B cell (primary cell): ENCODE measurements around the gene SLC9A3. TPM values are rescaled to one million over a fixed set of nuclear protein-coding genes. Genes with fewer than 3 reads are reported as not detected.

Source experiments
- ATAC-seq: fragments of 200-7000 bp; cut with Tn5 transposase; one replicate; pipeline ENCODE4 v1.10.0; 2021; ENCODE audit warnings: low read depth, mild to moderate bottlenecking, moderate number of reproducible peaks, moderate library complexity
- CTCF ChIA-PET: fragments of 350-600 bp; sonication (Branson Sonifier 250); formaldehyde crosslinking; loops from one replicate; lab custom pipeline; 2021; ENCODE audit warnings: antibody characterized with exemption, inconsistent platforms; lab: Charles Lee
- POLR2A ChIA-PET: fragments of 350-600 bp; sonication (Branson Sonifier 250); formaldehyde crosslinking; loops from one replicate; lab custom pipeline; 2021; ENCODE audit warnings: antibody characterized with exemption; lab: Charles Lee
- DNase-seq: peaks from one replicate; pipeline ENCODE4 v3.0.0; 2013
- H2AFZ ChIP-seq: 2 replicates; pipeline ENCODE4 v1.6.1; 2012; ENCODE audit warnings: mild to moderate bottlenecking, low read depth, low read length; ENCODE audit not compliant: insufficient read depth, poor library complexity, severe bottlenecking
- H3K27ac ChIP-seq, 2 donors: 1 replicate in 1 of 2; 2 replicates in 1 of 2; pipeline ENCODE4 v1.5.1; 2012 to 2013; ENCODE audit warnings: low read length in 2 of 2, mild to moderate bottlenecking in 2 of 2, moderate library complexity in 1 of 2
- H3K27me3 ChIP-seq, 4 experiments: fragments of 200-600 bp in 1 of 4; sonication (generic) in 1 of 4; replicated peaks in 1 of 4; 1 replicate in 2 of 4; 2 replicates in 2 of 4; pipeline versions ENCODE4 v1.6.1 to v1.7.0; 2013 to 2016; ENCODE audit warnings: low read length in 3 of 4, mild to moderate bottlenecking in 2 of 4, mixed read lengths in 1 of 4, moderate library complexity in 1 of 4; ENCODE audit not compliant: insufficient read depth in 4 of 4, control insufficient read depth in 3 of 4; ENCODE audit errors: control extremely low read depth in 1 of 4
- H3K36me3 ChIP-seq, 2 experiments: replicated peaks in 1 of 2; 1 replicate in 1 of 2; 2 replicates in 1 of 2; pipeline versions ENCODE4 v1.6.1 to v1.7.1; 2013; ENCODE audit warnings: low read length in 1 of 2; ENCODE audit not compliant: insufficient read depth in 2 of 2, control insufficient read depth in 1 of 2; ENCODE audit errors: control extremely low read depth in 1 of 2, extremely low read depth in 1 of 2
- H3K4me1 ChIP-seq, 2 donors: fragments of 200-600 bp in 1 of 2; sonication (generic) in 1 of 2; 1 replicate in 1 of 2; 2 replicates in 1 of 2; pipeline versions ENCODE4 v1.5.1 to v1.6.1; 2013 to 2017; ENCODE audit warnings: low read length in 2 of 2; ENCODE audit not compliant: control insufficient read depth in 2 of 2, insufficient read depth in 2 of 2
- H3K4me2 ChIP-seq: replicated peaks from 2 replicates; pipeline ENCODE3; 2012; ENCODE audit warnings: mild to moderate bottlenecking, low read depth, low read length; ENCODE audit not compliant: poor library complexity, severe bottlenecking
- H3K4me3 ChIP-seq, 5 experiments: fragments of 200-600 bp in 1 of 5; sonication (generic) in 1 of 5; 1 replicate in 3 of 5; 2 replicates in 2 of 5; pipeline versions ENCODE4 v1.5.1 to v1.7.0; 2011 to 2016; ENCODE audit warnings: low read length in 4 of 5, mild to moderate bottlenecking in 4 of 5, low read depth in 2 of 5, control low read depth in 1 of 5, moderate library complexity in 1 of 5; ENCODE audit not compliant: insufficient read depth in 1 of 5; ENCODE audit errors: control extremely low read depth in 1 of 5, extremely low read depth in 1 of 5
- H3K79me2 ChIP-seq: fragments of 200-600 bp; sonication (generic); one replicate; pipeline ENCODE4 v1.6.0; 2016; ENCODE audit warnings: low read length; ENCODE audit not compliant: control insufficient read depth, insufficient read depth
- H3K9ac ChIP-seq: fragments of 200-600 bp; sonication (generic); 2 replicates; pipeline ENCODE4 v1.6.1; 2017; ENCODE audit warnings: mild to moderate bottlenecking, low read length, moderate library complexity
- H3K9me3 ChIP-seq, 3 donors: one replicate each; pipeline versions ENCODE4 v1.6.1 to v1.7.1; 2013; ENCODE audit warnings: low read length in 2 of 3; ENCODE audit not compliant: control insufficient read depth in 2 of 3, insufficient read depth in 1 of 3; ENCODE audit errors: control extremely low read depth in 1 of 3
- H4K20me1 ChIP-seq: 2 replicates; pipeline ENCODE4 v1.6.0; 2012; ENCODE audit warnings: mild to moderate bottlenecking, low read length; ENCODE audit not compliant: insufficient read depth, control insufficient read depth, poor library complexity, severe bottlenecking
- H3K27ac Mint-ChIP-seq: one replicate; pipeline ENCODE4 v1.8.0; 2021; ENCODE audit warnings: mixed read lengths
- H3K27me3 Mint-ChIP-seq: one replicate; pipeline ENCODE4 v1.8.0; 2021; ENCODE audit warnings: mixed read lengths
- H3K4me1 Mint-ChIP-seq: one replicate; pipeline ENCODE4 v1.8.0; 2021; ENCODE audit warnings: mixed read lengths
- H3K4me3 Mint-ChIP-seq: one replicate; pipeline ENCODE4 v1.8.0; 2021; ENCODE audit warnings: mixed read lengths
- H3K9me3 Mint-ChIP-seq: one replicate; pipeline ENCODE4 v1.8.0; 2022; ENCODE audit warnings: mixed read lengths; ENCODE audit not compliant: insufficient read depth
- EZH2 ChIP-seq: IDR thresholded peaks from 2 replicates; pipeline ENCODE4 v1.6.1; 2012; ENCODE audit warnings: borderline replicate concordance, low read depth, mild to moderate bottlenecking, moderate library complexity, low read length; ENCODE audit not compliant: insufficient read depth, poor library complexity, severe bottlenecking
- WGBS: methylation state at CpG from one replicate; pipeline ENCODE4 v1.1.5; 2013; ENCODE audit warnings: missing lambda C conversion rate; ENCODE audit not compliant: insufficient coverage; 5-methylcytosine and 5-hydroxymethylcytosine counted together
- intact Hi-C: fragments of 100-400 bp; cut with micrococcal nuclease; formaldehyde crosslinking; loops from one replicate; pipeline ENCODE4 v1.10.0; 2022
- polyA plus RNA-seq: library from polyadenylated mRNA; depleted of rRNA; stranded (reverse); fragments of >200 nt; gene quantifications from 2 replicates; pipeline ENCODE4 v1.2.3, GENCODE V29; 2012
- total RNA-seq, 2 donors: library from RNA; stranded (reverse); fragments of 120-200 nt in 1 of 2; gene quantifications; 1 replicate in 1 of 2; 2 replicates in 1 of 2; pipeline versions ENCODE4 v1.2.3 to v1.2.4, GENCODE V29; 2013 to 2022
- TF ChIP-seq, protein P1 (sequence below): fragments of 200-600 bp; IDR thresholded peaks from one replicate; pipeline ENCODE4 v1.8.0; 2022; ENCODE audit warnings: antibody characterized with exemption, mild to moderate bottlenecking

SLC9A3 gene
- total and polyA plus RNA-seq, 2 donors (not counting 1 experiment from before 2014, with no cell fraction given): 0.84 to 2.0 TPM

DNA sequence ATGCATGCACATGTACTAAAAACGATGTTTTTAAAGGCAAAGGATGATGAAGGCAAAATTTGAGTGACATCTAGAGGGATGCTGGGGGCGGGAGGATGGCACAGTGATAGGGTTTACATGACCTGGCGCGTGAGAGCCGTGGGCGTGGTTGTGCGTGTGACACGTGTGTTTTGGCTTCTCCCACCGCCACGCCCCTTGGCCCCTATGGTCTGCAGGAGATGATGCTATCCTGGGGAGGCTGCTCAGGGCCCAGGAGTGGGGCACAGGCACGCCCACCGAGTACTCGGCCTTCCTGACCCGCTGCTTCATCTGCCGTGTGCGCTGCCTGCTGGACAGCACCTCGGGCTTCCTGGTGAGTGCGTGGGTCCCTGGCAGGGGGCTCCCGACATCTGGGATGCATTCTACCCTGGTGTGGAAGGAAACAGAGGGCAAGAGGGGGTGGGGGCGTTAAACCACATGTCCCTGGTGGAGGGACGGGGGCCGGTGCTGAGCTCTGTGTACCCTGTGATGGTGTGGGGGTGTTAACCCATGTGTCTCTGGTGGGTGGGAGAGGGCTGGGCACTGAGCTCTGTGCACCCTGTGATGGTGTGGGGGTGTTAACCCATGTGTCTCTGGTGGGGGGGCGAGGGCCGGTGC lies 100.5 kb downstream of the SLC9A3 start:
- ChIA-PET CTCF (interaction anchor here (1.1 to 2.3 kb wide), 3 partner anchors 103 to 236 kb away, joined by 4 to 18 read pairs (median 13); no protein-coding TSS in a partner anchor), POLR2A (no interaction called here)
- H3K4me3 ChIP-seq: no peak overlapping the region
- Mint-ChIP-seq H3K27ac (no peak overlapping the region), H3K27me3 (no peaks in the 10 kb centered on the region), H3K4me3 (no peak overlapping the region), H3K4me1 (peaks cover 14% of the 10 kb centered on the region), H3K9me3 (no peaks in the 10 kb centered on the region)
- H3K4me1 ChIP-seq: peaks cover 5 to 12% of the 10 kb centered on the region in 2 donors
- no peaks in the 10 kb centered on the region for H4K20me1 ChIP-seq
- no peak overlapping the region for H3K27ac ChIP-seq
- DNase-seq: no peak
- TF ChIP-seq EZH2: no peak
- TF ChIP-seq, protein P1, sequence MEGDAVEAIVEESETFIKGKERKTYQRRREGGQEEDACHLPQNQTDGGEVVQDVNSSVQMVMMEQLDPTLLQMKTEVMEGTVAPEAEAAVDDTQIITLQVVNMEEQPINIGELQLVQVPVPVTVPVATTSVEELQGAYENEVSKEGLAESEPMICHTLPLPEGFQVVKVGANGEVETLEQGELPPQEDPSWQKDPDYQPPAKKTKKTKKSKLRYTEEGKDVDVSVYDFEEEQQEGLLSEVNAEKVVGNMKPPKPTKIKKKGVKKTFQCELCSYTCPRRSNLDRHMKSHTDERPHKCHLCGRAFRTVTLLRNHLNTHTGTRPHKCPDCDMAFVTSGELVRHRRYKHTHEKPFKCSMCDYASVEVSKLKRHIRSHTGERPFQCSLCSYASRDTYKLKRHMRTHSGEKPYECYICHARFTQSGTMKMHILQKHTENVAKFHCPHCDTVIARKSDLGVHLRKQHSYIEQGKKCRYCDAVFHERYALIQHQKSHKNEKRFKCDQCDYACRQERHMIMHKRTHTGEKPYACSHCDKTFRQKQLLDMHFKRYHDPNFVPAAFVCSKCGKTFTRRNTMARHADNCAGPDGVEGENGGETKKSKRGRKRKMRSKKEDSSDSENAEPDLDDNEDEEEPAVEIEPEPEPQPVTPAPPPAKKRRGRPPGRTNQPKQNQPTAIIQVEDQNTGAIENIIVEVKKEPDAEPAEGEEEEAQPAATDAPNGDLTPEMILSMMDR: no peak
- ATAC-seq: no peak
- no peak overlapping the region for H3K9ac ChIP-seq
- peaks cover 0 to 3% (median 0%) of the 10 kb centered on the region in 4 experiments for H3K27me3 ChIP-seq
- intact Hi-C loops: no loop called here
- H2AFZ ChIP-seq: no peak overlapping the region
- peaks cover 0 to 7% (median 0%) of the 10 kb centered on the region in 3 donors for H3K9me3 ChIP-seq
- no peaks in the 10 kb centered on the region for H3K79me2 ChIP-seq
- no peak overlapping the region for H3K4me2 ChIP-seq
- 80% methylated on average over 22 of the region's 24 CpGs for WGBS
- no peaks in the 10 kb centered on the region for H3K36me3 ChIP-seq

DNA sequence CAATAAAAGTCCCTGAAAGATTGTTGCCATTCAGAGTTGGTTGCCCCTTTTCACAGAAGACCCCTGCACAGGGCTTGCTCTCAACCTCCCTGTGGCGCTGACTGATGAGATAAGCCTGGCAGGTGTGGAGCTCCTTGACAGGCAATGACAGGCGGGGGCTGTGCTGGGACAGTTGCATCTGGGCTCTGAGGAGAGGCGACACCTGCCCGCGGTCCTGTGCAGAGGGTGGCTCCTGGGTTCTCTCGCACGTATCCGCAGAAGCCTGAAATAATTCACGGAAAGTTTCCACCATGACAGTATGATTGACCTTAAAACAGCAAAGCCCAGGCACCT lies 101.0 kb downstream of the SLC9A3 start:
- Mint-ChIP-seq H3K9me3 (no peaks in the 10 kb centered on the region), H3K27ac (no peak overlapping the region), H3K4me1 (peaks cover 14% of the 10 kb centered on the region), H3K4me3 (no peak overlapping the region), H3K27me3 (no peaks in the 10 kb centered on the region)
- WGBS: 96% methylated on average over 9 of the region's 9 CpGs
- no peaks in the 10 kb centered on the region for H3K79me2 ChIP-seq
- CTCF ChIA-PET: no interaction called here
- H2AFZ ChIP-seq: no peak overlapping the region
- no peaks in the 10 kb centered on the region for H4K20me1 ChIP-seq
- no peak overlapping the region for H3K4me2 ChIP-seq
- H3K36me3 ChIP-seq: no peaks in the 10 kb centered on the region
- no peak overlapping the region for H3K27ac ChIP-seq
- H3K27me3 ChIP-seq: peaks cover 0 to 3% (median 0%) of the 10 kb centered on the region in 4 experiments
- ATAC-seq: no peak
- POLR2A ChIA-PET: no interaction called here
- H3K4me1 ChIP-seq: peaks cover 5 to 12% of the 10 kb centered on the region in 2 donors
- TF ChIP-seq EZH2: no peak
- TF ChIP-seq, protein P1: no peak
- intact Hi-C loops: no loop called here
- H3K9me3 ChIP-seq: peaks cover 0 to 7% (median 0%) of the 10 kb centered on the region in 3 donors
- DNase-seq: no peak
- no peak overlapping the region for H3K4me3 ChIP-seq
- H3K9ac ChIP-seq: no peak overlapping the region
